Nephron (organoid): ENCODE measurements around the gene CCT8.

ENCODE experiments used
- H3K27ac Mint-ChIP-seq, 3 experiments: 2 replicates each; pipeline ENCODE4 v1.8.0; 2020; ENCODE audit warnings: mixed read lengths in 3 of 3, mild to moderate bottlenecking in 2 of 3, moderate library complexity in 1 of 3
- H3K27me3 Mint-ChIP-seq: 2 replicates; pipeline ENCODE4 v1.8.0; 2021; ENCODE audit warnings: low read depth, mild to moderate bottlenecking, moderate library complexity, mixed read lengths
- H3K36me3 Mint-ChIP-seq: 2 replicates; pipeline ENCODE4 v1.8.0; 2020; ENCODE audit warnings: low read depth, mixed read lengths
- H3K4me1 Mint-ChIP-seq: 2 replicates; pipeline ENCODE4 v1.8.0; 2020; ENCODE audit warnings: mixed read lengths
- H3K4me3 Mint-ChIP-seq, 3 experiments: 2 replicates each; pipeline ENCODE4 v1.8.0; 2020; ENCODE audit warnings: mild to moderate bottlenecking in 3 of 3, mixed read lengths in 3 of 3, moderate library complexity in 2 of 3
- H3K9me3 Mint-ChIP-seq: 2 replicates; pipeline ENCODE4 v1.8.0; 2020; ENCODE audit warnings: mixed read lengths
- TF ChIP-seq, protein P1 (sequence below), 3 experiments: fragments of 200-600 bp; sonication (generic); IDR thresholded peaks; one replicate each; pipeline ENCODE4 v1.5.0; 2021; ENCODE audit warnings: antibody characterized with exemption in 3 of 3; ENCODE audit not compliant: unreplicated experiment in 3 of 3

The CCT8 gene

DNA sequence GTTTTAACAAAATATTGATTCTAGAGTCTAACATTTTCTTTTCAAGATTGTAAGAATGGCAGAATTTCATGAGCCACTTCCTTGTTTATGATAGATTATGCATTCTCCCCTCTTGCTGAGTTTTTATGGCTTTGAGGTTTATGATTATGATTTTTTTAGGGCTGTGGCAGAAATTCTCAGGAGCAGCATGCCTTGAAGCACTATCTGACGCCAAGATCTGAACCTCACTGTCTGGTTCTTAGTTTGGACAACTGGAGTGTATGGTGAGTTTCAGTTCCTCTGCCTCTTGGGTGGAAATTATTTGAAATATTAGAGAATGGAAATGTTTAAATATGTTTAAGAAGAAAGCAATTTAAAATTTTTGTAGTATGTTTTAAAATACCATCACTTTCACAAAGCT lies 38.8 kb downstream of the CCT8 start:
- peak overlapping the region in 1 of 3 experiments; percentile 76 for H3K27ac Mint-ChIP-seq
- peaks cover 57% of the 10 kb centered on the region for H3K36me3 Mint-ChIP-seq
- H3K9me3 Mint-ChIP-seq, result no peaks in the 10 kb centered on the region
- no peak overlapping the region for H3K4me3 Mint-ChIP-seq
- TF ChIP-seq, protein P1, sequence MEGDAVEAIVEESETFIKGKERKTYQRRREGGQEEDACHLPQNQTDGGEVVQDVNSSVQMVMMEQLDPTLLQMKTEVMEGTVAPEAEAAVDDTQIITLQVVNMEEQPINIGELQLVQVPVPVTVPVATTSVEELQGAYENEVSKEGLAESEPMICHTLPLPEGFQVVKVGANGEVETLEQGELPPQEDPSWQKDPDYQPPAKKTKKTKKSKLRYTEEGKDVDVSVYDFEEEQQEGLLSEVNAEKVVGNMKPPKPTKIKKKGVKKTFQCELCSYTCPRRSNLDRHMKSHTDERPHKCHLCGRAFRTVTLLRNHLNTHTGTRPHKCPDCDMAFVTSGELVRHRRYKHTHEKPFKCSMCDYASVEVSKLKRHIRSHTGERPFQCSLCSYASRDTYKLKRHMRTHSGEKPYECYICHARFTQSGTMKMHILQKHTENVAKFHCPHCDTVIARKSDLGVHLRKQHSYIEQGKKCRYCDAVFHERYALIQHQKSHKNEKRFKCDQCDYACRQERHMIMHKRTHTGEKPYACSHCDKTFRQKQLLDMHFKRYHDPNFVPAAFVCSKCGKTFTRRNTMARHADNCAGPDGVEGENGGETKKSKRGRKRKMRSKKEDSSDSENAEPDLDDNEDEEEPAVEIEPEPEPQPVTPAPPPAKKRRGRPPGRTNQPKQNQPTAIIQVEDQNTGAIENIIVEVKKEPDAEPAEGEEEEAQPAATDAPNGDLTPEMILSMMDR (IDR thresholded peaks at IDR 0.05; ENCODE audit: unreplicated experiment in 3 of 3), result no peak
- H3K4me1 Mint-ChIP-seq, result peaks cover 6% of the 10 kb centered on the region
- H3K27me3 Mint-ChIP-seq, result no peaks in the 10 kb centered on the region

DNA sequence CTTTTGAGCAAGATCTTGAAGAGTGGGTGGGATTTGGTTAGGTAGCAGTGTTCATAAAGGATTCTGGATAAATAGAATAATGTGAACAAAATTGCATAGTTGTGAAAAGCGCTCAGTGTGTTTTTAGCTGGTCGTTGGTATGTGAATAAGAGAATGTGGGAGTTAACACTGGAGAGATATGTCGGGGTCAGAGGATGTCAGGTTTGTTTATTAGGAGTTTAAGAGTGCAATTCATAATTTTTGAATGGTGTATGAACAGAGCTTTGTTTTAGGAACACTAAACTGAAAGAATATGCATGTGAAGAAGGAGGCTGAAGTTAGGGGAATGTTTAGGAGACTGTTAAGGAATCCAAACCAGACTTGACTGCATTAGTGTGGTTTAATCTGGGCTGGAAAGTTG lies 39.6 kb downstream of the CCT8 start:
- H3K27me3 Mint-ChIP-seq, result no peaks in the 10 kb centered on the region
- peaks cover 59% of the 10 kb centered on the region for H3K36me3 Mint-ChIP-seq
- H3K4me1 Mint-ChIP-seq, result peaks cover 6% of the 10 kb centered on the region
- peak overlapping the region in 1 of 3 experiments; percentile 1 for H3K4me3 Mint-ChIP-seq
- peak overlapping the region; percentile 22 to 87 (median 73) for H3K27ac Mint-ChIP-seq
- TF ChIP-seq, protein P1 (IDR thresholded peaks at IDR 0.05; ENCODE audit: unreplicated experiment in 3 of 3), result no peak
- H3K9me3 Mint-ChIP-seq, result no peaks in the 10 kb centered on the region

DNA sequence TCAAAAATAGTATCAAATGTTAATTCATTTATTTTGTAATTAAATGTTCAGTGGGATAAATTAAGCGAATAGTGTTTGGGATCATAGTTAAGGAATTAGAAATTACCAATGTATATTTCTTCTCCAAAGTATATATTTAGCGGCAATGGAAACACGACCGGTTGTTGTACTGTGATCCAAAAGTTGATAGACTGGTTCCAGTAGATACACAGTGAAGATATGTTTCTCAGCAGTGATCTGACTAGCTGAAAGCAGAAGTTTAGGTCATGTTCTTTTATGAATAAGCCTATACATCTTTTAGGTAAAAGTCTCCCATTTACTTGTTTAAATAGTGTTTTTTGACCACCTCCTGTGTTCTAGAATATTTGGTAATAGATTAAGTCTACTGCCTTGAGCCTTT lies 40.1 kb downstream of the CCT8 start:
- no peaks in the 10 kb centered on the region for H3K9me3 Mint-ChIP-seq
- peaks cover 6% of the 10 kb centered on the region for H3K4me1 Mint-ChIP-seq
- no peak overlapping the region for H3K4me3 Mint-ChIP-seq
- peaks cover 59% of the 10 kb centered on the region for H3K36me3 Mint-ChIP-seq
- peak overlapping the region; percentile 22 to 87 (median 73) for H3K27ac Mint-ChIP-seq
- H3K27me3 Mint-ChIP-seq, result no peaks in the 10 kb centered on the region
- TF ChIP-seq, protein P1 (IDR thresholded peaks at IDR 0.05; ENCODE audit: unreplicated experiment in 3 of 3), result no peak

DNA sequence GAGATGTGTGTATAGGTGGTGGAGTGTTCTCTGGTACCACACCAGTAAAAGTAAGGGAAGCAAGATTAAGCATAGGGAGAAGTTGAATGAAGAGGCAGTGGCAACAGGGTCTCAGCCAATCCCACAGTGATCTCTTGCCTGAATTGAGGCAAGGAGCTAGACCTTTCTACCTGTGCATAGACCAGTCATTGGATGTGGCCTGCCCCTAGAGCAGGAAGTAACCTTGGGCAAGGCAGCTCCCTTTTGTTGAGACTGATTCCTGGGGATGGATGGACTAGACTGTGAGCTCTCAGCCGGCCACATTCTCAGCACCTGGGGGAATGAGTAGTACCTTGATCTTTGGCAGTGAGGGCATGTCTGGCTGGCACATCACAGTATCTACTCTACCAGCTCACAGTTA lies 42.5 kb downstream of the CCT8 start:
- Mint-ChIP-seq H3K4me1 (peaks cover 13% of the 10 kb centered on the region), H3K27ac (no peak overlapping the region), H3K27me3 (no peaks in the 10 kb centered on the region), H3K9me3 (no peaks in the 10 kb centered on the region), H3K36me3 (peaks cover 44% of the 10 kb centered on the region), H3K4me3 (no peak overlapping the region)
- TF ChIP-seq, protein P1 (IDR thresholded peaks at IDR 0.05; ENCODE audit: unreplicated experiment in 3 of 3), result no peak

DNA sequence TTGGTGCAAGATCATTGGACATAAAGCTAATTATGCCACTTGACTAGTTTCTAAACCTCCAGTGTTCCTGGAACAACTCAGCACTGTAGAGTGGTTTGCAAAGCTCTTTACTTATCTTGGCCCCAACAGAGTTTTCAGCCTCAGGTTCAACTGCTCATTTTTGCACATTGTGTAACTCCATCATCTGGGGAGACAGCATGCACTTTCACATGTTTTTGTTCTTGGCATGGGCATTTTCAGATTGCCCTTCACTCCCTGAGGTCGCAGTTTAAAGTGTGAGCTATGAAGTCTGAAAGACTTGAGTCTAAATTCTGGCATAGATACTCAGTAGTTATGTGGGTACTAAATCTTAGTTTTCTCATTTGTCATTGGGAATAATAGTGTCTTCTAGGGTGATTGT lies 43.9 kb downstream of the CCT8 start:
- H3K9me3 Mint-ChIP-seq, result no peaks in the 10 kb centered on the region
- no peak overlapping the region for H3K4me3 Mint-ChIP-seq
- H3K27ac Mint-ChIP-seq, result no peak overlapping the region
- peaks cover 19% of the 10 kb centered on the region for H3K4me1 Mint-ChIP-seq
- TF ChIP-seq, protein P1 (IDR thresholded peaks at IDR 0.05; ENCODE audit: unreplicated experiment in 3 of 3), result no peak
- peaks cover 38% of the 10 kb centered on the region for H3K36me3 Mint-ChIP-seq
- H3K27me3 Mint-ChIP-seq, result no peaks in the 10 kb centered on the region

DNA sequence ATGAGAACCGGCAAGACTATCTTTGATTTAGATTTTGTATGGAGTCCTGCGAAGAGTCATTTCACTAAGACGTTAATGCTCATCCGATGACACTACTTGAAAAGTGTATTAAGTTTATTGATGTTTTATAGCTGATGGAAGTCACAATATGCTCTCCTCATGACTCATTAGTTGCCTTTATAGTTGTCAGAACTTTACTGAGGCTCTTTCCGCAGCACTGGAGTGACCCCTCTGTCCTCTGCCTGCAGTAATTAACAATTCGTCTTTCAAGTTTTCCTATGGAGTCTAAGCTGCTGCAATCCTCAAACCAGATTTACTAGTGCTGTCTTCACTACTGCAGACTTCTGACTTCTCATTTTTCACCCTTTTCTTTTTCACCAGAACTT lies 48.1 kb downstream of the CCT8 start:
- TF ChIP-seq, protein P1 (IDR thresholded peaks at IDR 0.05; ENCODE audit: unreplicated experiment in 3 of 3), result no peak
- peak overlapping the region; percentile 89 to 94 (median 91) for H3K4me3 Mint-ChIP-seq
- H3K9me3 Mint-ChIP-seq, result no peaks in the 10 kb centered on the region
- H3K27ac Mint-ChIP-seq, result peak overlapping the region; percentile 98 to 100 (median 100)
- peaks cover 14% of the 10 kb centered on the region for H3K4me1 Mint-ChIP-seq
- H3K36me3 Mint-ChIP-seq, result peaks cover 13% of the 10 kb centered on the region
- no peaks in the 10 kb centered on the region for H3K27me3 Mint-ChIP-seq
